ENCODE measurements around the gene HHAT. TPM values are rescaled to one million over a fixed set of nuclear protein-coding genes. Genes with fewer than 3 reads are reported as not detected.

HHAT gene
- total RNA-seq, 4 donors from 2014 or later = 4.8 to 5.9 (median 5.3) TPM

DNA sequence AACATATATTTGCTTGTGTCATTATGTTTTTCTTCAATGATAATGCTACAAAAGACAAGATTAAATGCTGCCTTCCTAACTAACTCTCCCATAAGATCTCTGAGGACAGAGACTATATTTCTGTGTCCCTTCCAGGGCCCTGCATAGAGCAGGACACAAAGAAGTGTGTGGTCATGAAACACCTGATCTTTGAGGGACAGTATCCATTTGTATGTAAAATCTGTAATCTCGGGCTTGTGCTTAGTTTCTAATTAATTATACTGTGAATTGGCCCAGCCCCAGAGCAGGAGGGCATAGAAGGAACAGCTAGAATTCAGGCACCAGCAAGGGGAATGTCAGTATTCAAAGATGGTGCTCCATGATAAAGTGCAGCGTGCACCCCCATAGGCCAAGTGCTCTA is 374.9 kb downstream of the HHAT start:
- TF ChIP-seq, protein P1, sequence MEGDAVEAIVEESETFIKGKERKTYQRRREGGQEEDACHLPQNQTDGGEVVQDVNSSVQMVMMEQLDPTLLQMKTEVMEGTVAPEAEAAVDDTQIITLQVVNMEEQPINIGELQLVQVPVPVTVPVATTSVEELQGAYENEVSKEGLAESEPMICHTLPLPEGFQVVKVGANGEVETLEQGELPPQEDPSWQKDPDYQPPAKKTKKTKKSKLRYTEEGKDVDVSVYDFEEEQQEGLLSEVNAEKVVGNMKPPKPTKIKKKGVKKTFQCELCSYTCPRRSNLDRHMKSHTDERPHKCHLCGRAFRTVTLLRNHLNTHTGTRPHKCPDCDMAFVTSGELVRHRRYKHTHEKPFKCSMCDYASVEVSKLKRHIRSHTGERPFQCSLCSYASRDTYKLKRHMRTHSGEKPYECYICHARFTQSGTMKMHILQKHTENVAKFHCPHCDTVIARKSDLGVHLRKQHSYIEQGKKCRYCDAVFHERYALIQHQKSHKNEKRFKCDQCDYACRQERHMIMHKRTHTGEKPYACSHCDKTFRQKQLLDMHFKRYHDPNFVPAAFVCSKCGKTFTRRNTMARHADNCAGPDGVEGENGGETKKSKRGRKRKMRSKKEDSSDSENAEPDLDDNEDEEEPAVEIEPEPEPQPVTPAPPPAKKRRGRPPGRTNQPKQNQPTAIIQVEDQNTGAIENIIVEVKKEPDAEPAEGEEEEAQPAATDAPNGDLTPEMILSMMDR (IDR thresholded peaks at IDR 0.05) = no peak
- TF ChIP-seq POLR2A (IDR thresholded peaks at IDR 0.05) = no peak
- TF ChIP-seq EP300 (IDR thresholded peaks at IDR 0.05) = no peak
- DNase-seq (ENCODE audit: low spot score in 2 of 2) = no peak
- Histone ChIP-seq H3K36me3 (peaks cover 0 to 55% (median 0%) of the 10 kb centered on the region in 3 donors), H3K4me3 (no peak overlapping the region), H3K27ac (no peak overlapping the region), H3K27me3 (no peaks in the 10 kb centered on the region), H3K9me3 (peaks cover 0 to 10% (median 0%) of the 10 kb centered on the region in 4 donors), H3K4me1 (no peaks in the 10 kb centered on the region)
- 89 to 95% methylated on average over 2 of the region's 2 CpGs for WGBS, 2 donors

DNA sequence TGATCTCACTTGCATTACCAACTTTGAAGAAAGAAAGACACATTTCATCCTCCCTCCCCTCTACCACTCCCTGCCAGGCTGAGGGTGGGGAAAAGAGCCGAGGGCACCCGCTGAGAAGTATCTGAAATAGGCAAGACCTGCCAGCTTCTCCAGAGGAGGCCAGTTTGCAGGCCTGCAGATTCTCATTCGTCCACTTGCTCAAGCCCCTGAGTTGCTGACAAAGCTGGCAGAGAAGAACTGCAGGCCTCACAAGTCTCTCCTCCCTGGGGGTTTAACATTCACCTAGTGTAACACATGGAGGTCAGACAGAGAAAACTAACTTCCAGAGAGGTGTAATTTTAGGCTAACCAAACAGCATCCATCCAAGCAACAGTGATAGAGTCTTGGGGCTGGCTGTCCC is 376.4 kb downstream of the HHAT start:
- Histone ChIP-seq H3K36me3 (peaks cover 0 to 50% (median 0%) of the 10 kb centered on the region in 3 donors), H3K27me3 (no peaks in the 10 kb centered on the region), H3K4me3 (no peak overlapping the region), H3K9me3 (peaks cover 0 to 10% (median 0%) of the 10 kb centered on the region in 4 donors), H3K27ac (no peak overlapping the region), H3K4me1 (no peaks in the 10 kb centered on the region)
- DNase-seq (ENCODE audit: low spot score in 2 of 2) = no peak
- TF ChIP-seq EP300 (IDR thresholded peaks at IDR 0.05) (no peak), POLR2A (IDR thresholded peaks at IDR 0.05) (no peak)
- TF ChIP-seq, protein P1 (IDR thresholded peaks at IDR 0.05) = no peak
- WGBS, 2 donors = 85 to 98% methylated on average over 3 of the region's 3 CpGs

DNA sequence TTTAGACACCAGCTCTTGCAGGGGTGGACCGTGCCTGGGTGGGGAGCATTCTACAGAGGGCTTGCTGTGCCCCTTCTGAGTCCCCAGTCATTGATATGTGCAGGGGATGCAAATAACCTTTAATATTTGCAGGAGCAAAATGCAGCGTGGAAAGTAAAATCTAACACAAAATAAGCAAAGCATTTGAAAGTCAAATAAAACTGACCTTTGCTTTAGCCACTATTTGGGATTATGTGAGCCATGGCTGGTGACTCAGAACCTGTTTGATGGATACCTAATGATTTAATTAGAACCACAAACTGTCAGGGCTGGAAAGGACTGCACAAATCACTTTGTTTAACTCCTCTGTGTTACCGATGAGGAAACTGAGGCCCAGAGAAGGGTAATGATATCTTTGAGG is 377.5 kb downstream of the HHAT start:
- TF ChIP-seq POLR2A (IDR thresholded peaks at IDR 0.05) (no peak), EP300 (IDR thresholded peaks at IDR 0.05) (no peak)
- TF ChIP-seq, protein P1 (IDR thresholded peaks at IDR 0.05) = no peak

DNA sequence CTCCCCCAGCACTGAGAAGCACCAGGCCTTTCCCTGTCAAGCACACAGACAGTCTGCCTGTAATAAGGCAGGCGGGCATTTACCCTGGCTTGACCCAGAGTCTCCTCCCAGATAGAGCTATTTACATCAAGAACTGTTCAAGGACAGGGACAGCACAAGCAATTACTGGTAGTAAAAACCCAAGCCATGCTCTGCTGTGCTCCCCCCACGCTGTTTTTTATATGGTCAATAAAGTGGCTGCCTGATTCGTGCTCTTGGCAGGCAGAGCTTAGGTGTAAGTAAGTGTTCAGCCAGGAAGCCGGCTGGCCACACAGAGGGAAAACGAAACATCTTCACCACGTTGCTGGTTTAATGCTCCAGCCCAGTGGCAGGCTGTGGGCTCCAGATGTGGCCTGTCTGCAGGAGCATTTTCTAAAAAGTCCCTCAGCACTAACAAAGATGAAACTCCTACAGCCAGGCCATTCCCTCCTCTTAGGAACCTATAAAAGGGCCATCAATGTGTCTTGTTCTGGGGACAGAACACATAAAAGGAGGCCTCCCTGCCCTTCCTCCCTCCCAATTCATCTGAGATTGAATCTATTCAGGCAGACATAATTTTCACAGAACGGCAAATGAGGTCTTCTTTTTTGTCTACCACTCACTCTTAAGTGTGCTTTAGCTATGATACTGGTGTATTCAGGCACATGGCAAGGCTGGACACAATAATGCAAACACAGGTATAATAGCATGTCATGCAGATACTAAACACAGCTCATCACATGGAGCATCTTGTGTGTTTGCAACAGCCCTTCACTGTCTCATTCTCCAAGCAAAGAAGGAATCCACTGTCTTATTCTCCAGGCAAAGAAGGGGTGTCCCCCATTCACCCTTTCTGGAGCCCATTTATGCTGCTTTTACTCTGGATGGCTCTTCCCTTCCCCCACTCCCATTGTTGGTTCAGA is 378.9 kb downstream of the HHAT start:
- 44 to 57% methylated on average over 7 of the region's 7 CpGs for WGBS, 2 donors
- TF ChIP-seq EP300 (IDR thresholded peaks at IDR 0.05) (no peak), POLR2A (IDR thresholded peaks at IDR 0.05) (no peak)
- TF ChIP-seq, protein P1 (IDR thresholded peaks at IDR 0.05) = no peak

More for the DNA sequence above, 377.5 kb downstream of the HHAT start:
- Histone ChIP-seq H3K36me3 (peaks cover 0 to 48% (median 0%) of the 10 kb centered on the region in 3 donors), H3K4me1 (no peaks in the 10 kb centered on the region), H3K27ac (no peak overlapping the region), H3K27me3 (no peaks in the 10 kb centered on the region), H3K4me3 (no peak overlapping the region), H3K9me3 (peaks cover 0 to 7% (median 0%) of the 10 kb centered on the region in 4 donors)
- WGBS, 2 donors = 70 to 78% methylated on average over 3 of the region's 3 CpGs
- DNase-seq (ENCODE audit: low spot score in 2 of 2) = no peak

DNA sequence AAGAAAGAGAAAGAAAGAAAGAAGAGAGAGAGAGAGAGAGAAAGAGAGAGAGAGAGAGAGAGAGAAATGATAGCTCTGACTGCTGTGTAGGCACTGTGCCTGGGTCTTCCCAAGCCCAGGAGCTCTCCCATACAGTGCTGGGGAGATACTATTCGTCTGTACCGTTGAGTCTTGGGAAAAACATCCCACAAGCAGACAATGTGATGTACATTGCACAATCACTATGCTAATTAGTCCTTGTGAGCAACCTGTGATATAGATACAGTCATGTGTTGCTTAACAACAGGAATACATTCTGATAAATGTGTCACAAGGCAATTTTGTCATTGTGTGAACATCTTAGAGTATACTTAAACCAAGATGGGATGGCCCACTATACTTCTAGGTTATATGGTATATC is 381.0 kb downstream of the HHAT start:
- 86 to 89% methylated on average over 2 of the region's 2 CpGs for WGBS, 2 donors
- Histone ChIP-seq H3K4me1 (no peaks in the 10 kb centered on the region), H3K9me3 (no peaks in the 10 kb centered on the region), H3K4me3 (no peak overlapping the region), H3K36me3 (peaks cover 0 to 42% (median 0%) of the 10 kb centered on the region in 3 donors), H3K27ac (no peak overlapping the region), H3K27me3 (no peaks in the 10 kb centered on the region)
- no peak for DNase-seq (ENCODE audit: low spot score in 2 of 2)
- no peak for TF ChIP-seq POLR2A (IDR thresholded peaks at IDR 0.05)
- TF ChIP-seq EP300 (IDR thresholded peaks at IDR 0.05) = no peak
- TF ChIP-seq, protein P1 (IDR thresholded peaks at IDR 0.05) = no peak

More for the DNA sequence above, 378.9 kb downstream of the HHAT start:
- Histone ChIP-seq H3K4me3 (no peak overlapping the region), H3K27me3 (no peaks in the 10 kb centered on the region), H3K4me1 (no peaks in the 10 kb centered on the region), H3K9me3 (no peaks in the 10 kb centered on the region), H3K27ac (no peak overlapping the region), H3K36me3 (peaks cover 0 to 49% (median 0%) of the 10 kb centered on the region in 3 donors)
- DNase-seq (ENCODE audit: low spot score in 2 of 2) = no peak
